H1 (cell line): ENCODE measurements around the gene SMARCAL1. TPM values are rescaled to one million over a fixed set of nuclear protein-coding genes. Genes with fewer than 3 reads are reported as not detected.
A peak's percentile ranks its signal among the peaks of the same experiment; 100 is the strongest.

Experiments
- CTCF ChIA-PET: fragments of 300-600 bp; sonication (Branson Sonifier 250); formaldehyde crosslinking; loops from one replicate; lab custom pipeline; 2021; ENCODE audit not compliant: partially characterized antibody; lab: Charles Lee
- POLR2A ChIA-PET: fragments of 300-600 bp; sonication (Branson Sonifier 250); formaldehyde crosslinking; loops from one replicate; lab custom pipeline; 2021; ENCODE audit warnings: inconsistent platforms; ENCODE audit not compliant: partially characterized antibody; lab: Charles Lee
- DNase-seq, 2 experiments: peaks; one replicate each; pipeline versions ENCODE4 v3.0.0 to v3.0.0-alpha.2; 2010 to 2022; ENCODE audit warnings: low spot score in 2 of 2, low read depth in 1 of 2, mixed read lengths in 1 of 2
- FAIRE-seq: peaks from 2 replicates; lab custom pipeline; 2011; peaks lifted over from hg19 to GRCh38; lab: Jason Lieb, UNC
- H2AFZ ChIP-seq: 2 replicates; pipeline ENCODE4 v1.8.1; 2012; ENCODE audit warnings: low read length, inconsistent platforms
- H2AK5ac ChIP-seq: 2 replicates; pipeline ENCODE4 v1.6.1; 2013; ENCODE audit warnings: low read depth, low read length
- H2BK120ac ChIP-seq: replicated peaks from 2 replicates; pipeline ENCODE3; 2013; ENCODE audit warnings: low read depth, low read length, inconsistent platforms
- H2BK12ac ChIP-seq: 2 replicates; pipeline ENCODE4 v1.6.1; 2013; ENCODE audit warnings: low read depth, low read length
- H2BK15ac ChIP-seq: 2 replicates; pipeline ENCODE4 v1.6.1; 2013; ENCODE audit warnings: low read length
- H2BK20ac ChIP-seq: 2 replicates; pipeline ENCODE4 v1.6.1; 2013; ENCODE audit warnings: low read length
- H2BK5ac ChIP-seq: 2 replicates; pipeline ENCODE4 v1.6.1; 2013; ENCODE audit warnings: low read depth, low read length
- H3K14ac ChIP-seq: 2 replicates; pipeline ENCODE4 v1.6.1; 2013; ENCODE audit warnings: inconsistent platforms; ENCODE audit not compliant: insufficient read length
- H3K18ac ChIP-seq: 2 replicates; pipeline ENCODE4 v1.6.1; 2013; ENCODE audit warnings: low read length; ENCODE audit errors: extremely low read depth
- H3K23ac ChIP-seq: 2 replicates; pipeline ENCODE4 v1.6.1; 2013; ENCODE audit warnings: inconsistent platforms; ENCODE audit not compliant: insufficient read length
- H3K23me2 ChIP-seq: 2 replicates; pipeline ENCODE4 v1.6.1; 2013; ENCODE audit warnings: low read depth, low read length
- H3K27ac ChIP-seq: 2 replicates; pipeline ENCODE4 v1.6.1; 2011; ENCODE audit warnings: low read depth, low read length, inconsistent platforms
- H3K27me3 ChIP-seq, 4 experiments: replicated peaks in 1 of 4; 1 replicate in 1 of 4; 2 replicates in 3 of 4; pipeline versions ENCODE4 v1.6.1 to v1.8.1; 2011 to 2013; ENCODE audit warnings: low read length in 3 of 4, mild to moderate bottlenecking in 3 of 4, inconsistent platforms in 2 of 4, mixed read lengths in 2 of 4, moderate library complexity in 1 of 4; ENCODE audit not compliant: control insufficient read depth in 3 of 4, insufficient read depth in 3 of 4; ENCODE audit errors: extremely low read depth in 1 of 4
- H3K36me3 ChIP-seq, 4 experiments: 2 replicates each; pipeline versions ENCODE4 v1.6.1 to v1.8.1; 2011 to 2013; ENCODE audit warnings: mild to moderate bottlenecking in 4 of 4, low read length in 3 of 4, moderate library complexity in 2 of 4, control low read depth in 1 of 4, inconsistent platforms in 1 of 4; ENCODE audit not compliant: insufficient read depth in 4 of 4, control insufficient read depth in 2 of 4
- H3K4ac ChIP-seq: replicated peaks from 2 replicates; pipeline ENCODE3; 2013; ENCODE audit warnings: low read length, low read depth, mixed read lengths, inconsistent platforms; ENCODE audit not compliant: insufficient read length
- H3K4me1 ChIP-seq, 4 experiments: replicated peaks in 1 of 4; 1 replicate in 1 of 4; 2 replicates in 3 of 4; pipeline versions ENCODE4 v1.6.1 to v1.8.1; 2011 to 2013; ENCODE audit warnings: low read length in 3 of 4, inconsistent platforms in 2 of 4, mixed read lengths in 1 of 4; ENCODE audit not compliant: insufficient read depth in 4 of 4, control insufficient read depth in 3 of 4
- H3K4me2 ChIP-seq, 2 experiments: 2 replicates each; pipeline versions ENCODE4 v1.6.1 to v1.8.1; 2011 to 2013; ENCODE audit warnings: low read depth in 2 of 2, low read length in 2 of 2, control low read depth in 1 of 2, inconsistent platforms in 1 of 2, mild to moderate bottlenecking in 1 of 2; ENCODE audit not compliant: insufficient read depth in 1 of 2
- H3K4me3 ChIP-seq, 4 experiments: fragments of 200-600, 300-600 bp in 1 of 4; sonication (generic), shearing (Covaris generic), sonication (Bioruptor Twin) in 1 of 4; 2 replicates each; pipeline versions ENCODE4 v1.5.1 to v1.8.1; 2011 to 2016; ENCODE audit warnings: low read length in 4 of 4, low read depth in 3 of 4, control low read depth in 2 of 4, inconsistent platforms in 2 of 4, mild to moderate bottlenecking in 2 of 4, mixed read lengths in 1 of 4, moderate library complexity in 1 of 4; ENCODE audit not compliant: insufficient read depth in 2 of 4; ENCODE audit errors: extremely low read depth in 1 of 4
- H3K56ac ChIP-seq: replicated peaks from 2 replicates; pipeline ENCODE3; 2013; ENCODE audit warnings: low read depth, mild to moderate bottlenecking, mixed read lengths, low read length, inconsistent platforms; ENCODE audit not compliant: insufficient read length
- H3K79me1 ChIP-seq: 2 replicates; pipeline ENCODE4 v1.6.1; 2013; ENCODE audit warnings: low read depth, low read length, control low read depth
- H3K79me2 ChIP-seq, 2 experiments: 2 replicates each; pipeline versions ENCODE4 v1.6.1 to v1.8.1; 2012 to 2013; ENCODE audit warnings: low read length in 2 of 2, mild to moderate bottlenecking in 2 of 2, inconsistent platforms in 1 of 2; ENCODE audit not compliant: insufficient read depth in 2 of 2, control insufficient read depth in 1 of 2
- H3K9ac ChIP-seq, 4 experiments: replicated peaks in 1 of 4; 1 replicate in 1 of 4; 2 replicates in 3 of 4; pipeline versions ENCODE4 v1.6.1 to v1.8.1; 2011 to 2013; ENCODE audit warnings: low read depth in 3 of 4, low read length in 3 of 4, control low read depth in 2 of 4, mild to moderate bottlenecking in 2 of 4, moderate library complexity in 2 of 4, inconsistent platforms in 1 of 4; ENCODE audit errors: extremely low read depth in 1 of 4
- H3K9me3 ChIP-seq, 2 experiments: 2 replicates each; pipeline versions ENCODE4 v1.6.1 to v1.8.1; 2012 to 2013; ENCODE audit warnings: mild to moderate bottlenecking in 2 of 2, moderate library complexity in 2 of 2, control low read depth in 1 of 2, inconsistent platforms in 1 of 2, low read depth in 1 of 2, low read length in 1 of 2, mixed read lengths in 1 of 2; ENCODE audit not compliant: insufficient read depth in 2 of 2
- H4K20me1 ChIP-seq, 2 experiments: replicated peaks in 1 of 2; 2 replicates each; pipeline versions ENCODE3 to v1.8.1; 2011 to 2013; ENCODE audit warnings: inconsistent platforms in 2 of 2, low read length in 2 of 2, mild to moderate bottlenecking in 1 of 2; ENCODE audit not compliant: insufficient read depth in 2 of 2, control insufficient read depth in 1 of 2
- H4K5ac ChIP-seq: 2 replicates; pipeline ENCODE4 v1.6.1; 2013; ENCODE audit warnings: low read length, low read depth, mixed read lengths, inconsistent platforms; ENCODE audit not compliant: insufficient read length
- H4K8ac ChIP-seq: 2 replicates; pipeline ENCODE4 v1.8.0; 2013; ENCODE audit warnings: mild to moderate bottlenecking, moderate library complexity, low read length, inconsistent platforms; ENCODE audit not compliant: insufficient read depth; ENCODE audit errors: extremely low read depth
- H4K91ac ChIP-seq: replicated peaks from 2 replicates; pipeline ENCODE3; 2013; ENCODE audit warnings: low read length, mixed read lengths, inconsistent platforms; ENCODE audit not compliant: insufficient read length
- WGBS, 2 experiments: shearing (Covaris generic) in 1 of 2; methylation state at CpG; one replicate each; pipeline versions ENCODE4 v1.1.6 to v1.1.7; 2013 to 2015; ENCODE audit warnings: low lambda C conversion rate in 2 of 2, mixed read lengths in 2 of 2, inconsistent platforms in 1 of 2, low coverage in 1 of 2, missing lambda C conversion rate in 1 of 2; ENCODE audit not compliant: insufficient replicate concordance in 2 of 2, insufficient coverage in 1 of 2, insufficient read length in 1 of 2; ENCODE audit errors: extremely low coverage in 1 of 2, missing lambda C conversion rate in 1 of 2; 5-methylcytosine and 5-hydroxymethylcytosine counted together
- polyA plus RNA-seq, 7 experiments: library from polyadenylated mRNA; depleted of rRNA in 3 of 7; stranded (reverse) in 5 of 7; unstranded in 2 of 7; fragments of >200 nt in 5 of 7; fragments of 200-250 nt in 2 of 7; gene quantifications; 1 replicate in 5 of 7; 2 replicates in 1 of 7; 4 replicates in 1 of 7; pipeline versions ENCODE4 v1.2.1 to v1.2.3, GENCODE V29; 2011 to 2013; ENCODE audit warnings: missing spikeins in 2 of 7, mixed read lengths in 2 of 7
- total RNA-seq: library from RNA; stranded (reverse); fragmentation: NEBNext Ultra II Directional; extraction: Animal tissue kit (Norgen Biotek cat#: 25700); gene quantifications from 2 replicates; pipeline ENCODE4 v1.2.1, GENCODE V29; 2021

SMARCAL1 gene
- total and polyA plus RNA-seq, 2 of the 8 experiments (the other 6 are each of a cell fraction or from before 2014, with no cell fraction given) = 17.6 to 17.9 TPM

GRCh38 chr2:216503697-216504375, 91.6 kb downstream of the SMARCAL1 start:
- Histone ChIP-seq H3K4me3 (no peak overlapping the region), H2BK120ac (no peak overlapping the region), H2BK12ac (no peak overlapping the region), H3K18ac (no peak overlapping the region), H3K4me1 (peaks cover 0 to 6% (median 3%) of the 10 kb centered on the region in 4 experiments; a peak in 4 of 7 replicates), H3K9ac (peak overlapping the region in 1 of 4 experiments; percentile 21; a peak in 1 of 7 replicates), H4K91ac (no peak overlapping the region), H3K23me2 (peaks cover 6% of the 10 kb centered on the region), H2AK5ac (no peak overlapping the region), H3K36me3 (peaks cover 32 to 86% (median 57%) of the 10 kb centered on the region in 4 experiments), H3K79me2 (peaks cover 15 to 43% of the 10 kb centered on the region in 2 experiments), H4K5ac (no peak overlapping the region), H2BK20ac (no peak overlapping the region), H3K79me1 (0 out of 2 replicates have a peak, but pooled peaks cover 5% of the 10 kb centered on the region), H2AFZ (no peak overlapping the region), H2BK5ac (no peak overlapping the region), H3K4me2 (no peak overlapping the region), H3K27ac (no peak overlapping the region), H4K20me1 (peaks cover 5 to 18% of the 10 kb centered on the region in 2 experiments), H3K4ac (no peak overlapping the region), H2BK15ac (no peak overlapping the region), H4K8ac (no peak overlapping the region), H3K14ac (no peak overlapping the region), H3K9me3 (no peaks in the 10 kb centered on the region), H3K23ac (no peak overlapping the region), H3K56ac (no peak overlapping the region), H3K27me3 (no peaks in the 10 kb centered on the region)
- POLR2A ChIA-PET = interaction anchor here (0.6 to 5.4 kb wide), 22 partner anchors 9 to 478 kb away, joined by 3 to 27 read pairs (median 3); partner anchors contain the start of gene SMARCAL1
- 69% methylated on average over 5 of the region's 5 CpGs; no CpG with 5 or more reads in 1 of the 2 experiments for WGBS, 2 experiments
- DNase-seq = no peak
- CTCF ChIA-PET = interaction anchor here (1.1 to 1.2 kb wide), 2 partner anchors 15 to 16 kb away, joined by 3 read pairs; no protein-coding TSS in a partner anchor
- no peak for FAIRE-seq
